ENCODE results near the gene SIX5.

The SIX5 gene

GRCh38 chr19:45767410-45767880 lies 1.6 kb downstream of the SIX5 start:
- no peaks in the 10 kb centered on the region for H3K27me3 ChIP-seq (ENCODE audit: control insufficient read depth in 2 of 2, insufficient read depth in 2 of 2, low read length in 2 of 2)
- H3K4me1 ChIP-seq (ENCODE audit: control insufficient read depth in 2 of 2, insufficient read depth in 2 of 2, low read length in 2 of 2): peaks cover 17 to 24% of the 10 kb centered on the region in 2 donors
- H3K27ac ChIP-seq (ENCODE audit: low read depth in 2 of 2, low read length in 2 of 2): peak overlapping the region; percentile 96 to 97
- no peaks in the 10 kb centered on the region for H3K36me3 ChIP-seq (ENCODE audit: control insufficient read depth in 2 of 2, insufficient read depth in 2 of 2, low read length in 2 of 2)
- peak overlapping the region; percentile 73 to 77 for H3K9ac ChIP-seq (ENCODE audit: low read depth in 1 of 2, low read length in 2 of 2)
- no peaks in the 10 kb centered on the region for H3K9me3 ChIP-seq (ENCODE audit: control insufficient read depth in 2 of 2, low read length in 2 of 2)
- H3K4me3 ChIP-seq (ENCODE audit: low read length in 2 of 2): peak overlapping the region; percentile 89 to 94

GRCh38 chr19:45766869-45767346 lies 2.1 kb downstream of the SIX5 start:
- H3K9ac ChIP-seq (ENCODE audit: low read depth in 1 of 2, low read length in 2 of 2): peak overlapping the region; percentile 66 to 73
- no peaks in the 10 kb centered on the region for H3K9me3 ChIP-seq (ENCODE audit: control insufficient read depth in 2 of 2, low read length in 2 of 2)
- no peaks in the 10 kb centered on the region for H3K36me3 ChIP-seq (ENCODE audit: control insufficient read depth in 2 of 2, insufficient read depth in 2 of 2, low read length in 2 of 2)
- H3K4me3 ChIP-seq (ENCODE audit: low read length in 2 of 2): peak overlapping the region; percentile 89 to 94
- H3K27me3 ChIP-seq (ENCODE audit: control insufficient read depth in 2 of 2, insufficient read depth in 2 of 2, low read length in 2 of 2): no peaks in the 10 kb centered on the region
- H3K4me1 ChIP-seq (ENCODE audit: control insufficient read depth in 2 of 2, insufficient read depth in 2 of 2, low read length in 2 of 2): peaks cover 17 to 23% of the 10 kb centered on the region in 2 donors
- H3K27ac ChIP-seq (ENCODE audit: low read depth in 2 of 2, low read length in 2 of 2): peak overlapping the region; percentile 96 to 97

- peak overlapping the region in 1 of 2 donors; percentile 94 for H3K4me3 ChIP-seq (ENCODE audit: low read length in 2 of 2)
- peak overlapping the region; percentile 96 to 97 for H3K27ac ChIP-seq (ENCODE audit: low read depth in 2 of 2, low read length in 2 of 2)
- H3K27me3 ChIP-seq (ENCODE audit: control insufficient read depth in 2 of 2, insufficient read depth in 2 of 2, low read length in 2 of 2): no peaks in the 10 kb centered on the region
- H3K36me3 ChIP-seq (ENCODE audit: control insufficient read depth in 2 of 2, insufficient read depth in 2 of 2, low read length in 2 of 2): no peaks in the 10 kb centered on the region
- H3K9me3 ChIP-seq (ENCODE audit: control insufficient read depth in 2 of 2, low read length in 2 of 2): no peaks in the 10 kb centered on the region
- peak overlapping the region; percentile 66 to 73 for H3K9ac ChIP-seq (ENCODE audit: low read depth in 1 of 2, low read length in 2 of 2)
- peaks cover 17 to 19% of the 10 kb centered on the region in 2 donors for H3K4me1 ChIP-seq (ENCODE audit: control insufficient read depth in 2 of 2, insufficient read depth in 2 of 2, low read length in 2 of 2)
Measured at GRCh38 chr19:45766296-45766868, 2.7 kb downstream of the SIX5 start.

- H3K9ac ChIP-seq (ENCODE audit: low read depth in 1 of 2, low read length in 2 of 2): no peak overlapping the region
- no peaks in the 10 kb centered on the region for H3K9me3 ChIP-seq (ENCODE audit: control insufficient read depth in 2 of 2, low read length in 2 of 2)
- H3K4me1 ChIP-seq (ENCODE audit: control insufficient read depth in 2 of 2, insufficient read depth in 2 of 2, low read length in 2 of 2): peaks cover 11 to 13% of the 10 kb centered on the region in 2 donors
- H3K4me3 ChIP-seq (ENCODE audit: low read length in 2 of 2): no peak overlapping the region
- H3K27ac ChIP-seq (ENCODE audit: low read depth in 2 of 2, low read length in 2 of 2): no peak overlapping the region
- no peaks in the 10 kb centered on the region for H3K36me3 ChIP-seq (ENCODE audit: control insufficient read depth in 2 of 2, insufficient read depth in 2 of 2, low read length in 2 of 2)
- no peaks in the 10 kb centered on the region for H3K27me3 ChIP-seq (ENCODE audit: control insufficient read depth in 2 of 2, insufficient read depth in 2 of 2, low read length in 2 of 2)
Measured at GRCh38 chr19:45765702-45766295, 3.3 kb downstream of the SIX5 start.

GRCh38 chr19:45764945-45765701 lies 3.9 kb downstream of the SIX5 start:
- no peaks in the 10 kb centered on the region for H3K27me3 ChIP-seq (ENCODE audit: control insufficient read depth in 2 of 2, insufficient read depth in 2 of 2, low read length in 2 of 2)
- no peak overlapping the region for H3K4me3 ChIP-seq (ENCODE audit: low read length in 2 of 2)
- H3K9ac ChIP-seq (ENCODE audit: low read depth in 1 of 2, low read length in 2 of 2): no peak overlapping the region
- H3K9me3 ChIP-seq (ENCODE audit: control insufficient read depth in 2 of 2, low read length in 2 of 2): no peaks in the 10 kb centered on the region
- no peak overlapping the region for H3K27ac ChIP-seq (ENCODE audit: low read depth in 2 of 2, low read length in 2 of 2)
- no peaks in the 10 kb centered on the region for H3K36me3 ChIP-seq (ENCODE audit: control insufficient read depth in 2 of 2, insufficient read depth in 2 of 2, low read length in 2 of 2)
- H3K4me1 ChIP-seq (ENCODE audit: control insufficient read depth in 2 of 2, insufficient read depth in 2 of 2, low read length in 2 of 2): peaks cover 11 to 13% of the 10 kb centered on the region in 2 donors

- H3K4me1 ChIP-seq (ENCODE audit: control insufficient read depth in 2 of 2, insufficient read depth in 2 of 2, low read length in 2 of 2): peaks cover 9 to 11% of the 10 kb centered on the region in 2 donors
- no peaks in the 10 kb centered on the region for H3K36me3 ChIP-seq (ENCODE audit: control insufficient read depth in 2 of 2, insufficient read depth in 2 of 2, low read length in 2 of 2)
- H3K4me3 ChIP-seq (ENCODE audit: low read length in 2 of 2): no peak overlapping the region
- no peaks in the 10 kb centered on the region for H3K9me3 ChIP-seq (ENCODE audit: control insufficient read depth in 2 of 2, low read length in 2 of 2)
- H3K9ac ChIP-seq (ENCODE audit: low read depth in 1 of 2, low read length in 2 of 2): no peak overlapping the region
- H3K27me3 ChIP-seq (ENCODE audit: control insufficient read depth in 2 of 2, insufficient read depth in 2 of 2, low read length in 2 of 2): no peaks in the 10 kb centered on the region
- H3K27ac ChIP-seq (ENCODE audit: low read depth in 2 of 2, low read length in 2 of 2): no peak overlapping the region
Measured at GRCh38 chr19:45764475-45764874, 4.6 kb downstream of the SIX5 start.

- peak overlapping the region in 1 of 2 donors; percentile 1 for H3K9ac ChIP-seq (ENCODE audit: low read depth in 1 of 2, low read length in 2 of 2)
- H3K27me3 ChIP-seq (ENCODE audit: control insufficient read depth in 2 of 2, insufficient read depth in 2 of 2, low read length in 2 of 2): no peaks in the 10 kb centered on the region
- no peak overlapping the region for H3K4me3 ChIP-seq (ENCODE audit: low read length in 2 of 2)
- H3K36me3 ChIP-seq (ENCODE audit: control insufficient read depth in 2 of 2, insufficient read depth in 2 of 2, low read length in 2 of 2): no peaks in the 10 kb centered on the region
- H3K27ac ChIP-seq (ENCODE audit: low read depth in 2 of 2, low read length in 2 of 2): no peak overlapping the region
- H3K4me1 ChIP-seq (ENCODE audit: control insufficient read depth in 2 of 2, insufficient read depth in 2 of 2, low read length in 2 of 2): peaks cover 9 to 11% of the 10 kb centered on the region in 2 donors
- H3K9me3 ChIP-seq (ENCODE audit: control insufficient read depth in 2 of 2, low read length in 2 of 2): no peaks in the 10 kb centered on the region
Measured at GRCh38 chr19:45763691-45764294, 5.3 kb downstream of the SIX5 start.

- Histone ChIP-seq H3K9me3 (ENCODE audit: control insufficient read depth in 2 of 2, low read length in 2 of 2) (no peaks in the 10 kb centered on the region), H3K27ac (ENCODE audit: low read depth in 2 of 2, low read length in 2 of 2) (no peak overlapping the region), H3K9ac (ENCODE audit: low read depth in 1 of 2, low read length in 2 of 2) (no peak overlapping the region), H3K4me3 (ENCODE audit: low read length in 2 of 2) (no peak overlapping the region), H3K4me1 (ENCODE audit: control insufficient read depth in 2 of 2, insufficient read depth in 2 of 2, low read length in 2 of 2) (peaks cover 9 to 11% of the 10 kb centered on the region in 2 donors), H3K36me3 (ENCODE audit: control insufficient read depth in 2 of 2, insufficient read depth in 2 of 2, low read length in 2 of 2) (no peaks in the 10 kb centered on the region), H3K27me3 (ENCODE audit: control insufficient read depth in 2 of 2, insufficient read depth in 2 of 2, low read length in 2 of 2) (no peaks in the 10 kb centered on the region)
Measured at GRCh38 chr19:45762870-45763631, 6.0 kb downstream of the SIX5 start.

GRCh38 chr19:45761714-45762113 lies 7.3 kb downstream of the SIX5 start:
- no peak overlapping the region for H3K9ac ChIP-seq (ENCODE audit: low read depth in 1 of 2, low read length in 2 of 2)
- no peaks in the 10 kb centered on the region for H3K9me3 ChIP-seq (ENCODE audit: control insufficient read depth in 2 of 2, low read length in 2 of 2)
- no peak overlapping the region for H3K27ac ChIP-seq (ENCODE audit: low read depth in 2 of 2, low read length in 2 of 2)
- H3K4me3 ChIP-seq (ENCODE audit: low read length in 2 of 2): no peak overlapping the region
- no peaks in the 10 kb centered on the region for H3K36me3 ChIP-seq (ENCODE audit: control insufficient read depth in 2 of 2, insufficient read depth in 2 of 2, low read length in 2 of 2)
- H3K4me1 ChIP-seq (ENCODE audit: control insufficient read depth in 2 of 2, insufficient read depth in 2 of 2, low read length in 2 of 2): peaks cover 4 to 9% of the 10 kb centered on the region in 2 donors
- no peaks in the 10 kb centered on the region for H3K27me3 ChIP-seq (ENCODE audit: control insufficient read depth in 2 of 2, insufficient read depth in 2 of 2, low read length in 2 of 2)

Measured in mucosa of rectum (tissue), 2 donors.